MCF 10A (cell line): ENCODE data around the gene DNAL1. TPM values are rescaled to one million over a fixed set of nuclear protein-coding genes. Genes with fewer than 3 reads are reported as not detected.

Source experiments
- BruUV-seq: library from RNA; stranded (reverse); fragments of 400-500 nt; replicated peaks from 2 replicates; lab custom pipeline; 2021; lab: Mats Ljungman, UMichigan
- CTCF ChIA-PET: fragments of 300-600 bp; sonication (Branson Sonifier 250); formaldehyde crosslinking; extraction: SDS; loops from one replicate; lab custom pipeline; 2021; ENCODE audit warnings: antibody characterized with exemption, inconsistent platforms; lab: Yijun Ruan, JAX
- POLR2A ChIA-PET: fragments of 300-600, 350-650 bp; sonication (Branson Sonifier 250); formaldehyde crosslinking; extraction: SDS; loops from one replicate; lab custom pipeline; 2020; ENCODE audit warnings: antibody characterized with exemption, inconsistent platforms; lab: Yijun Ruan, JAX
- DNase-seq: peaks from one replicate; pipeline ENCODE4 v3.0.0-alpha.2; 2018; ENCODE audit not compliant: unreplicated experiment
- H3K27ac Mint-ChIP-seq: one replicate; pipeline ENCODE4 v1.8.0; 2022; ENCODE audit warnings: mild to moderate bottlenecking, low read depth, mixed read lengths; ENCODE audit not compliant: unreplicated experiment
- H3K27me3 Mint-ChIP-seq: one replicate; pipeline ENCODE4 v1.8.0; 2022; ENCODE audit warnings: mixed read lengths; ENCODE audit not compliant: insufficient read depth, unreplicated experiment
- H3K36me3 Mint-ChIP-seq: one replicate; pipeline ENCODE4 v1.8.0; 2022; ENCODE audit warnings: mild to moderate bottlenecking, moderate library complexity, mixed read lengths; ENCODE audit not compliant: insufficient read depth, unreplicated experiment
- H3K4me1 Mint-ChIP-seq: one replicate; pipeline ENCODE4 v1.8.0; 2022; ENCODE audit warnings: mixed read lengths; ENCODE audit not compliant: insufficient read depth, unreplicated experiment
- H3K4me3 Mint-ChIP-seq: one replicate; pipeline ENCODE4 v1.8.0; 2022; ENCODE audit warnings: mild to moderate bottlenecking, moderate library complexity, mixed read lengths; ENCODE audit not compliant: unreplicated experiment
- H3K9me3 Mint-ChIP-seq: one replicate; pipeline ENCODE4 v1.8.0; 2022; ENCODE audit warnings: mixed read lengths; ENCODE audit not compliant: unreplicated experiment
- intact Hi-C: fragments of 100-400 bp; cut with micrococcal nuclease; formaldehyde crosslinking; loops from 2 replicates; pipeline ENCODE4 v1.14.1; 2022
- total RNA-seq: library from RNA; stranded (reverse); gene quantifications from 2 replicates; pipeline ENCODE4 v1.2.3, GENCODE V29; 2022
- TF ChIP-seq, protein P1 (sequence below): fragments of 200-600 bp; IDR thresholded peaks from one replicate; pipeline ENCODE4 v1.8.0; 2022; ENCODE audit warnings: antibody characterized with exemption, mild to moderate bottlenecking; ENCODE audit not compliant: unreplicated experiment

DNAL1 gene
- total RNA-seq, 1 experiment from 2014 or later: 18.5 TPM

GRCh38 chr14:73660511-73660910 is 15.7 kb downstream of the DNAL1 start:
- no peaks in the 10 kb centered on the region for H3K27me3 Mint-ChIP-seq
- no peak for DNase-seq
- POLR2A ChIA-PET: interaction anchor here (0.6 to 2.2 kb wide), 3 partner anchors 53 to 227 kb away, joined by 3 to 7 read pairs (median 4); no protein-coding TSS in a partner anchor
- H3K27ac Mint-ChIP-seq: no peak overlapping the region
- no peaks in the 10 kb centered on the region for H3K9me3 Mint-ChIP-seq
- peaks cover 13% of the 10 kb centered on the region for H3K36me3 Mint-ChIP-seq
- intact Hi-C loops: loop anchor here (5.0 kb wide), 1 partner anchor 52 kb away; the partner anchor contains the start of gene PNMA1
- no peak overlapping the region for H3K4me3 Mint-ChIP-seq
- no TSS peak for BruUV-seq
- CTCF ChIA-PET: interaction anchor here (0.6 to 4.4 kb wide), 4 partner anchors 14 to 206 kb away, joined by 3 to 20 read pairs (median 4); no protein-coding TSS in a partner anchor
- TF ChIP-seq, protein P1, sequence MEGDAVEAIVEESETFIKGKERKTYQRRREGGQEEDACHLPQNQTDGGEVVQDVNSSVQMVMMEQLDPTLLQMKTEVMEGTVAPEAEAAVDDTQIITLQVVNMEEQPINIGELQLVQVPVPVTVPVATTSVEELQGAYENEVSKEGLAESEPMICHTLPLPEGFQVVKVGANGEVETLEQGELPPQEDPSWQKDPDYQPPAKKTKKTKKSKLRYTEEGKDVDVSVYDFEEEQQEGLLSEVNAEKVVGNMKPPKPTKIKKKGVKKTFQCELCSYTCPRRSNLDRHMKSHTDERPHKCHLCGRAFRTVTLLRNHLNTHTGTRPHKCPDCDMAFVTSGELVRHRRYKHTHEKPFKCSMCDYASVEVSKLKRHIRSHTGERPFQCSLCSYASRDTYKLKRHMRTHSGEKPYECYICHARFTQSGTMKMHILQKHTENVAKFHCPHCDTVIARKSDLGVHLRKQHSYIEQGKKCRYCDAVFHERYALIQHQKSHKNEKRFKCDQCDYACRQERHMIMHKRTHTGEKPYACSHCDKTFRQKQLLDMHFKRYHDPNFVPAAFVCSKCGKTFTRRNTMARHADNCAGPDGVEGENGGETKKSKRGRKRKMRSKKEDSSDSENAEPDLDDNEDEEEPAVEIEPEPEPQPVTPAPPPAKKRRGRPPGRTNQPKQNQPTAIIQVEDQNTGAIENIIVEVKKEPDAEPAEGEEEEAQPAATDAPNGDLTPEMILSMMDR: no peak
- peaks cover 10% of the 10 kb centered on the region for H3K4me1 Mint-ChIP-seq

- H3K9me3 Mint-ChIP-seq: no peaks in the 10 kb centered on the region
- ChIA-PET CTCF (interaction anchor here (0.6 to 4.4 kb wide), 13 partner anchors 9 to 445 kb away, joined by 3 to 20 read pairs (median 3); partner anchors contain the start of gene ACOT2), POLR2A (interaction anchor here (0.6 to 2.3 kb wide), 13 partner anchors 8 to 603 kb away, joined by 3 to 23 read pairs (median 3); partner anchors contain the start of genes DNAL1 and ZNF410)
- intact Hi-C loops: loop anchor here (1.0 to 5.0 kb wide), 2 partner anchors 50 to 154 kb away; partner anchors contain the start of gene PNMA1
- H3K4me1 Mint-ChIP-seq: peaks cover 10% of the 10 kb centered on the region
- TF ChIP-seq, protein P1: no peak
- H3K36me3 Mint-ChIP-seq: peaks cover 13% of the 10 kb centered on the region
- no peak for DNase-seq
- BruUV-seq: no TSS peak
- no peaks in the 10 kb centered on the region for H3K27me3 Mint-ChIP-seq
- H3K4me3 Mint-ChIP-seq: no peak overlapping the region
- H3K27ac Mint-ChIP-seq: peak overlapping the region; percentile 7
Measured at GRCh38 chr14:73661872-73662271, 17.1 kb downstream of the DNAL1 start.

DNA sequence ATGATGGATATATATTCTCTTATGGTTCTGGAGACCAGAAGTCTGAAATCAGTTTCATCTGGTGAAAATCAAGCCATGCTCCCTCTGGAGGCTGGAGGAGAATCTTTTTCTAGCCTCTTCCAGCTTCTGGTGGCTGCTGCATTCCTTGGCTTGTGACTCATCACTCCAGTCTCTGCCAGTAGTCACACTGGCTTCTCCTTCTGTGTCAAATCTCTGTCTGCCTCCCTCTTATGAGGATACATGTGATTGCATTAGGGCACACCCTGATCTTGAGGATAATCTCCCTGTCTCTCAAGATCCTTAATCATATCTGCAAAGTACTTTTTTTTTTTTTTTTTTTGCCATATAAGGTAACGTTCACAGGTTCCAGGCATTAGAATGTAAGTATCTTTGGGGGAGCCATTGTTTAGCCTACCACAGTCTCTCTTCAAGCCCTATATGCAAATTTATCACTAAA is 17.7 kb downstream of the DNAL1 start:
- POLR2A ChIA-PET: interaction anchor here (0.6 to 2.3 kb wide), 17 partner anchors 9 to 604 kb away, joined by 3 to 23 read pairs (median 3); partner anchors contain the start of genes DNAL1 and ZNF410
- no peaks in the 10 kb centered on the region for H3K9me3 Mint-ChIP-seq
- peaks cover 10% of the 10 kb centered on the region for H3K4me1 Mint-ChIP-seq
- H3K36me3 Mint-ChIP-seq: peaks cover 7% of the 10 kb centered on the region
- TF ChIP-seq, protein P1: peak; percentile 45
- H3K27ac Mint-ChIP-seq: peak overlapping the region; percentile 7
- intact Hi-C loops: loop anchor here (1.0 to 5.0 kb wide), 2 partner anchors 50 to 154 kb away; partner anchors contain the start of gene PNMA1
- no TSS peak for BruUV-seq
- H3K4me3 Mint-ChIP-seq: no peak overlapping the region
- peak; percentile 93 for DNase-seq
- no peaks in the 10 kb centered on the region for H3K27me3 Mint-ChIP-seq
- CTCF ChIA-PET: interaction anchor here (0.6 to 4.4 kb wide), 13 partner anchors 9 to 674 kb away, joined by 3 to 20 read pairs (median 3); partner anchors contain the start of gene ACOT2

DNA sequence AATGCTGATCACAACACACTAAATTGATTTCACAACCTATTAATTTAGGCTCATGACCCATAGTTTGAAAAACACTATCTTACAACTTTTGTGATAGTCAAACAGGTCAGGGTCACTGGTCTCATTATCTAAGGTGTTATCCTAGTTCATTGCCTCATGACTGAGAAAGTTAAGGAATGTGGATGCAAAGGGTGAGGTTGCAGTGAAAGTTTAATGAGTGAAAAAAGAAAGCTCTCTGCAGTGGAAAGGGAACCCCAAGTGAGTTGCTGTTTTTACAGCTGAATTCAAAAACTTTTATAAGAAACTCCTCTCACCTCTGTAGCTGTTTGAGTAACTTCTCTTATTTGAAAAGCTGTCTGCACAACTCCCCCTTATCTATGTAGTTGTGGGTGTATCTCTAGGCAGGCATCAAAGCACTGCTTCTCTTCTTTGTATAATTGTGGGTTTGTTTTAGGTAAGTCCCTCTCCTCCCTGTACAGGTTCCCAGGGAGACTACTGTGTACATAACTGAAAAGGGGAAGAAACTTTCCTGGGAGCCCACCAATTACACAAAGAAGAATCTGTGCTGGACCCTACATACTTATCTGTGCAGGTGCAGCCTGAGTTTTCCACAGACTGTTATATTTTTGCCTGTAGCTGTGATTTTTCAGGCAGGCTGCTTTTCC is 18.9 kb downstream of the DNAL1 start:
- CTCF ChIA-PET: interaction anchor here (0.9 to 4.4 kb wide), 2 partner anchors 10 to 11 kb away, joined by 3 to 20 read pairs; no protein-coding TSS in a partner anchor
- DNase-seq: no peak
- POLR2A ChIA-PET: interaction anchor here (0.6 to 1.0 kb wide), 4 partner anchors 13 to 54 kb away, joined by 3 to 6 read pairs (median 3); partner anchors contain the start of gene DNAL1

More for the DNA sequence above, 18.9 kb downstream of the DNAL1 start:
- H3K4me3 Mint-ChIP-seq: no peak overlapping the region
- peaks cover 10% of the 10 kb centered on the region for H3K4me1 Mint-ChIP-seq
- no TSS peak for BruUV-seq
- no peaks in the 10 kb centered on the region for H3K9me3 Mint-ChIP-seq
- H3K27ac Mint-ChIP-seq: no peak overlapping the region
- TF ChIP-seq, protein P1: no peak
- intact Hi-C loops: loop anchor here (5.0 kb wide), 1 partner anchor 49 kb away; the partner anchor contains the start of gene PNMA1
- peaks cover 8% of the 10 kb centered on the region for H3K36me3 Mint-ChIP-seq
- H3K27me3 Mint-ChIP-seq: no peaks in the 10 kb centered on the region
